Left colon (tissue), 2 donors: Measurements from ENCODE around the gene RFC1. TPM values are rescaled to one million over a fixed set of nuclear protein-coding genes. Genes with fewer than 3 reads are reported as not detected.
A peak's percentile ranks its signal among the peaks of the same experiment; 100 is the strongest.
"Not testable (repeated sequence)": the region's sequence is repeated elsewhere in the genome, so short reads cannot be mapped to it uniquely, and the experiment has no call there.

Source experiments
- ATAC-seq: fragments of 200-7000 bp; cut with Tn5 transposase; one replicate; pipeline ENCODE4 v1.9.1; 2020; ENCODE audit warnings: mild to moderate bottlenecking, moderate library complexity
- DNase-seq, 2 donors: peaks; one replicate each; pipeline ENCODE4 v3.0.0-alpha.2; 2020
- intact Hi-C, 2 donors: fragments of 100-400 bp; cut with DNase I in 1 of 2; cut with micrococcal nuclease in 1 of 2; formaldehyde crosslinking; loops; one replicate each; pipeline versions ENCODE4 v1.11.2 to v1.14.0; 2022; cut with DNase I, micrococcal nuclease
- total RNA-seq, 2 donors: library from RNA; stranded (reverse); fragmentation: NEBNext Ultra II Directional; extraction: Animal tissue kit (Norgen Biotek cat#: 25700); gene quantifications; one replicate each; pipeline ENCODE4 v1.2.1, GENCODE V29; 2021
- donor health status: DM: no; HTN: no; CAD: no.
- donor health status: DM: yes; HTN: yes; CAD: no.

The RFC1 gene
- total RNA-seq, 2 donors from 2014 or later = 24.0 to 25.2 TPM

DNA sequence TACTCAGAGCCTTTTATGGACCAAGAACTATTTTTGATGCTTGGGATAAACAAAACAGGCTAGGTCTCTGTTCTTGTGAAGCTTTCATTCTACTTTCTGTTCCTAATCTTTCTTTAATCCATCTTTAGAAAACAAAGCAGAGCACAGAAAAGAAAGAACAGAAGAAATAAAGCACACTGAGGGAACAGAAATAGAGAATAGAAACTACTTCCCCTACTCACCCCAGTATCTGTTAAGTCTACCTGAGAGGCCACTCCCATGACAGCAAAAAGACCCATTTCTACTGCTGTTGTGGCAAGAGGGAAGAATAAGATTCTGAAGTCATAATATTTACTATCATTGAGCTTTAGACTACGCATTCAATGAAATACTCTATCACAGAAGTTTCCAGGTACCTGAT, 9.2 kb downstream of the RFC1 start:
- intact Hi-C loops = no loop called here
- DNase-seq = no peak
- no peak for ATAC-seq

- DNase-seq (no peak), ATAC-seq (peak; percentile 76)
- intact Hi-C loops = no loop called here
These were observed 12.0 kb downstream of the RFC1 start for GRCh38 chr4:39354254-39354552.

GRCh38 chr4:39353478-39354253, 12.5 kb downstream of the RFC1 start:
- intact Hi-C loops = no loop called here
- ATAC-seq = peak; percentile 86
- DNase-seq = no peak

- peak; percentile 26 for ATAC-seq
- DNase-seq = peak in 1 of 2 donors; percentile 15
- intact Hi-C loops = not testable (repeated sequence)
These were observed 13.0 kb downstream of the RFC1 start for GRCh38 chr4:39353149-39353477.

- DNase-seq = no peak
- intact Hi-C loops = no loop called here
- no peak for ATAC-seq
These were observed 16.8 kb downstream of the RFC1 start for GRCh38 chr4:39349326-39349725.

- intact Hi-C loops = no loop called here
- DNase-seq (no peak), ATAC-seq (no peak)
These were observed 17.5 kb downstream of the RFC1 start for GRCh38 chr4:39348371-39349315.

GRCh38 chr4:39346856-39347519, 19.2 kb downstream of the RFC1 start:
- intact Hi-C loops = no loop called here
- no peak for ATAC-seq
- DNase-seq = no peak

- no peak for ATAC-seq
- intact Hi-C loops = no loop called here
- DNase-seq = no peak
These were observed 23.4 kb downstream of the RFC1 start for GRCh38 chr4:39342731-39343130.

DNA sequence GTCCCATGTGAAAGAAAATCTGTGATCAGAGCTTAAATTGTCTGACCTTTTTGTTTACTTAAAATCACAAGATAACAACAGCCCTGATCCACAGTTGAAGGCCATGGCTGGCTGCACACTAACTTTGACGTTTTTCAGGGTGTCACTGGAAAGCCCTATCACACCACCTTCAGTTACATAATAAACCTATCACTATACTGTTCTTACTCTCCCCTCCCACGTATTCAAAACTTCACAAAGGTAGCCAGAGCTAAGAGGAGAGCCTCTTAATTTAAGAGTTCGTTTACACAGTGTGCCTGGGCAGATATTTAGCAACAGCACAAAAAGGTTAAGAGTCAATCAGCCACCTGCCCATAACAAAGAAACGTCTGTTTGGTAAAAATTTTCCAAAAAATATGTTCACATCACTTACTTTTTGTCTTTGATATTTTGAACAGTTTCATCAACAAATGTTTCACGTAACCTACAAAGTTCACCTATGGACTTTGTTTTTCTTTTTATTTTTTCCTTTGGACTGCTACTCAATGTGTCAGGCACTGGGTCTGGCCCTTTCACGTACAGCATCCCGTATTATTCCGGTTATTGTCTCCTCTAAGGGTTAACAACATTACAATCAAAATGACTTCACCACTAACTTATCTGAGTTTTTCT, 25.0 kb downstream of the RFC1 start:
- intact Hi-C loops = no loop called here
- ATAC-seq (no peak), DNase-seq (no peak)

DNA sequence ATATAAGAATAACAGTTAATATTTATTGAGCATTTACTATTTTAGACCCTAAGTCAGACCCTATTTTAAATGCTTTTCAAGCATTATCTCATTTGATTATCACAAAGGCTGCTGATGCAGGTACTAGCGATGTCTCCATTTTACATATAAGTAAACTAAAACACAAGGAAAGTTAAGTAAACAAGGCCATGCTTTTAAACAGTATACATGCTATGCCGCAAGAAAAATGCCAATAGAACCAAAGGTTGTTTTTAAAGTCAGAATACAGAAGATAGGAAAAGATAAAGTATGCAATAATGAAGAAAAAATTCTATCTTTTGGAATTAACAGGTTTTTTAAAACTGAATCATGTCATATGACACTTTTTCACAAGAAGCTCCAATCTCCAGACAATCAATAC, 26.2 kb downstream of the RFC1 start:
- intact Hi-C loops = no loop called here
- ATAC-seq (no peak), DNase-seq (no peak)

DNA sequence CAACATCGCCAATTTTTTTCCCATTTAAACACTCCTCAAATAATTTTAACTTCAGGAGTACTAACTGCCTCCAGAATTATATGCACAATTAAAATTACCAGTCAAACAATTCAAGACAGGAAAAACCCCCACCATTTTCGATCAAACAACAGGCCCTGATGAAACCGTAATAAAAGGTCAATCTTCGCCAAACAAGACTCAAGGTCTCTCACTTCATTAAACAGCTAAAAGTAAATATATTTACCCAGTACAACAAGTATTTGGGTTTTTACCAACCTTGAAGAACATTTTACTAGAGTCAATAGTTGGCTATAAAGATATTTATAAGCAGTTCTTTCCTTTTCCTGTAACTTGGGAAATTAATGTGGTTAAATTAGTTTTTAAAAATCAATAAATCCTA, 28.3 kb downstream of the RFC1 start:
- intact Hi-C loops = no loop called here
- DNase-seq = no peak
- ATAC-seq = no peak

- no peak for DNase-seq
- intact Hi-C loops = no loop called here
- ATAC-seq = no peak
These were observed 30.6 kb downstream of the RFC1 start for GRCh38 chr4:39335566-39335965.

- intact Hi-C loops = no loop called here
- ATAC-seq (no peak), DNase-seq (no peak)
These were observed 35.0 kb downstream of the RFC1 start for GRCh38 chr4:39331191-39331590.

GRCh38 chr4:39330353-39330752, 35.8 kb downstream of the RFC1 start:
- DNase-seq = no peak
- intact Hi-C loops = no loop called here
- no peak for ATAC-seq

DNA sequence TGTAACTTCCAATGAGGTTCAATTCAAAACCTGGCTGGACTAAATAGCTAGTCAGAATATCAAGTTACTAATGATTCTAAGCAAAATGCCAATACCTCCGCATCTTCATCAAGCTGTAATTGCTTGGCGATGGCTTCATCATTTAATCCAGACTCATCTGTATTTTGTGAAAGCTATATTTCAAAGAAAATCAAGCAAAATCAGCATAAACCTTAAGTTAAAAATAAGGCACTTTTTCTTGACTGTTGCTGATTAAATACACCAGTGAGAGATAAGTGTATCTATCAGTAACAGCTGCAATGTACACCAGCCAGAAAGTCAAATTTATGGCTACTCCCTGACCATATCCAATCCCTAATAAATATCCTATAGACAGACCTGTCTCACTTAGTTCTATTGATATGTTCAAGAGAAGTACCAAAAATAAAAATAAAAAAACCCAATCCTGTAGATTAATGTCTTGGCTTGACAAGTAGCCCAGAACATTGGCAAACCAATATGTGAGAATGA, 39.6 kb downstream of the RFC1 start:
- intact Hi-C loops = no loop called here
- DNase-seq (no peak), ATAC-seq (no peak)

DNA sequence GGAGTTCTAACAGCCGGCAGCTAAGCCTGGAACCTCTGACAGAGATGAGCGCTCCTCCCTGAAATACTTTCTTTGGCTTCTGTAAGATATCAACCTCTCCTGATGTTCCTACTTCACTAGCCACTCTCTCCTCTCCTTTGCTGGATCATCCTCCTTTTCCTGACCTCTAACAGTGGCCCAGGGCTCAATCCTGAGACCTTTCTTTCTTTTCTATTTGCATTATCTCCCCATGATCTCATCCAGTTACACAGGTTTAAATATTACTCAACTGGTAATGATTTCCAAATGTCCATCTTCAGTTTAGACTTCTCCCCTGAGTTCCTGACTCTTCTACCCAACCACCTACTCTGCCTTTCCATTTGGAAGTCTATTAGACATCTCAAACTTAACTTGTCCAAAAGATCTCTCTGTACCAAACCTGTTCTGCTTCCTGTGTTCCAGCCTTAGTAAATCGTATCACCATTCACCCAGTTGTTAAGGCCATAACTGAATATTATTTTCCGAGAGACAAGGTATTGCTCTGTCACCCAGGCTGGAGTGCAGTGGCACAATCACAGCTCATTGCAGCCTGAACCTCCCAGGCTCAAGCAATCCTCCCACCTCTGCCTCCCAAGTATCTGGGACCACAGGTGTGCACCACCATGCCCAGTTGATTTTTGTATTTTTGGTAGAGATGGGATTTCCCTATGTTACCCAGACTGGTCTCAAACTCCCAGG, 41.1 kb downstream of the RFC1 start:
- intact Hi-C loops = no loop called here
- DNase-seq (no peak), ATAC-seq (no peak)

GRCh38 chr4:39324446-39324845, 41.7 kb downstream of the RFC1 start:
- ATAC-seq = peak; percentile 44
- no peak for DNase-seq
- intact Hi-C loops = no loop called here

DNA sequence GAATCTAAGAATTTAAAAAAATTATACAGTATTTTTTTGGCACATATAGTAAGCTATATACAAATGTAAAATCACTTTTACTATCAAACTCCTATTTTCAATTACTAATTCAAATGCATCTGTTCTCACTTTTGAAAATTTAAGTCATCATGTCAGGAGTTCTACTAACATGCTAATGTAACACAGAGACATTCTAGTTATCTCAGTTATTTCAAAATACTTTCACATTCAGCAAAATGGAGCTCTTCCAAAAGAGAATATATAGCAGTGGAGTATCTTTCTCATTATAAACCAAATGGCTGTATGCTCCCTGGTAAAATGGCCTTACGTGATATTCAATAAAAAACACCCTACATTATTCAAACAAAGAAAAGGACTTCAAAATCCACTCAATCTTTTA, 42.3 kb downstream of the RFC1 start:
- intact Hi-C loops = no loop called here
- DNase-seq (no peak), ATAC-seq (no peak)
